Measurements from ENCODE around the gene PDZD2.

DNA sequence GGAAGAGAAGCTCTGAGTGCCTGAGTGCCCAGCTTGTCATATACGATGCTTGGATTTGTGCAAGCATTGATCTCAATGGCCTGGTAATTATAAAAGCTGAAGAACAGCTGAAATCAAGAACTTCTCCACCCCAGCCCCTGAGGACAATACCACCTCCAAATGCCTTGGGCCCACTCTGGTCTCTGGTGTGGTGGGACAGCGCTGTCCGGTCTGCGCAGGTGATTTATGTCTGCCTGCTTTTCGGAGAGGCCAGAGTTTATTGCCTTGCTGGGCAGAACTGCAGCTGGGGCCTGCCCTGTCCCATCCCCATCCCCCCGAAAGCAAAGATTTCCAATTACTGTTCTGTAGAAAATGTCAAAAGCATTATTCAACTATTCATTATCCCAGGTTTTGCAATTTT is 1.1 kb upstream of the PDZD2 start:
- TF ChIP-seq, protein P1, sequence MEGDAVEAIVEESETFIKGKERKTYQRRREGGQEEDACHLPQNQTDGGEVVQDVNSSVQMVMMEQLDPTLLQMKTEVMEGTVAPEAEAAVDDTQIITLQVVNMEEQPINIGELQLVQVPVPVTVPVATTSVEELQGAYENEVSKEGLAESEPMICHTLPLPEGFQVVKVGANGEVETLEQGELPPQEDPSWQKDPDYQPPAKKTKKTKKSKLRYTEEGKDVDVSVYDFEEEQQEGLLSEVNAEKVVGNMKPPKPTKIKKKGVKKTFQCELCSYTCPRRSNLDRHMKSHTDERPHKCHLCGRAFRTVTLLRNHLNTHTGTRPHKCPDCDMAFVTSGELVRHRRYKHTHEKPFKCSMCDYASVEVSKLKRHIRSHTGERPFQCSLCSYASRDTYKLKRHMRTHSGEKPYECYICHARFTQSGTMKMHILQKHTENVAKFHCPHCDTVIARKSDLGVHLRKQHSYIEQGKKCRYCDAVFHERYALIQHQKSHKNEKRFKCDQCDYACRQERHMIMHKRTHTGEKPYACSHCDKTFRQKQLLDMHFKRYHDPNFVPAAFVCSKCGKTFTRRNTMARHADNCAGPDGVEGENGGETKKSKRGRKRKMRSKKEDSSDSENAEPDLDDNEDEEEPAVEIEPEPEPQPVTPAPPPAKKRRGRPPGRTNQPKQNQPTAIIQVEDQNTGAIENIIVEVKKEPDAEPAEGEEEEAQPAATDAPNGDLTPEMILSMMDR (IDR thresholded peaks at IDR 0.05): no peak
- no peak for TF ChIP-seq POLR2A (IDR thresholded peaks at IDR 0.05; ENCODE audit: low read depth)
- TF ChIP-seq EP300 (IDR thresholded peaks at IDR 0.05): no peak
- no peak for TF ChIP-seq POLR2AphosphoS5 (IDR thresholded peaks at IDR 0.05)

Data from esophagus muscularis mucosa (tissue), 4 donors.